K562 (cell line): Measurements from ENCODE around the gene CMTM8. TPM values are rescaled to one million over a fixed set of nuclear protein-coding genes. Genes with fewer than 3 reads are reported as not detected.

Source experiments
- EZH2 ChIP-seq: IDR thresholded peaks from 2 replicates; pipeline ENCODE4 v1.6.1; 2012; ENCODE audit warnings: low read depth, mild to moderate bottlenecking, inconsistent platforms, low read length, borderline replicate concordance
- KAT8 ChIP-seq: fragments of 450-650 bp; IDR thresholded peaks from 2 replicates; pipeline ENCODE4 v1.6.1; 2016; ENCODE audit warnings: low read depth, mild to moderate bottlenecking
- L3MBTL2 ChIP-seq: fragments of 450-650 bp; IDR thresholded peaks from 2 replicates; pipeline ENCODE4 v1.6.1; 2016; ENCODE audit warnings: mild to moderate bottlenecking, moderate library complexity
- NCOA2 ChIP-seq, 2 experiments: fragments of 450-650 bp; IDR thresholded peaks; 2 replicates each; pipeline ENCODE4 v1.6.1; 2018; ENCODE audit warnings: mild to moderate bottlenecking in 2 of 2, moderate library complexity in 1 of 2; ENCODE audit not compliant: partially characterized antibody in 2 of 2
- NR2C1 ChIP-seq, 2 experiments: fragments of 450-650 bp; IDR thresholded peaks; 2 replicates each; pipeline ENCODE4 v1.6.1; 2017; ENCODE audit warnings: mild to moderate bottlenecking in 2 of 2, antibody characterized with exemption in 1 of 2, inconsistent platforms in 1 of 2, missing compliant biosample characterization in 1 of 2, missing genetic modification characterization in 1 of 2
- PCBP1 ChIP-seq: fragments of 200-400 bp; formaldehyde crosslinking; IDR thresholded peaks from 2 replicates; pipeline ENCODE4 v1.6.1; 2018; ENCODE audit warnings: mild to moderate bottlenecking, low read depth, low read length; ENCODE audit not compliant: poor library complexity, severe bottlenecking
- SMAD3 ChIP-seq: fragments of 450-650 bp; formaldehyde crosslinking; conservative IDR thresholded peaks from 2 replicates; pipeline ENCODE4 v1.4.0; 2020; ENCODE audit warnings: mild to moderate bottlenecking
- TCF3 ChIP-seq: sonication (generic); formaldehyde crosslinking; IDR thresholded peaks from 2 replicates; pipeline ENCODE4 v1.4.0; 2020; ENCODE audit warnings: mild to moderate bottlenecking, missing genetic modification reagents
- TCF7L2 ChIP-seq: fragments of 150-350 bp; IDR thresholded peaks from 2 replicates; pipeline ENCODE4 v1.6.1; 2016; ENCODE audit warnings: low read depth, mild to moderate bottlenecking, low read length, moderate library complexity
- ZBTB7A ChIP-seq: IDR thresholded peaks from 2 replicates; pipeline ENCODE4 v1.6.1; 2011; ENCODE audit warnings: low read depth, mild to moderate bottlenecking, low read length, moderate library complexity, borderline replicate concordance; ENCODE audit not compliant: control insufficient read depth
- ZBTB8A ChIP-seq: fragments of 450-650 bp; IDR thresholded peaks from 2 replicates; pipeline ENCODE4 v1.6.1; 2018; ENCODE audit warnings: mild to moderate bottlenecking, moderate library complexity; ENCODE audit not compliant: partially characterized antibody
- ZNF707 ChIP-seq: fragments of 250-450 bp; sonication (Bioruptor Pico); conservative IDR thresholded peaks from 2 replicates; pipeline ENCODE4 v1.8.0; 2022; ENCODE audit warnings: inconsistent platforms, mild to moderate bottlenecking, moderate library complexity
- polyA plus RNA-seq, 8 experiments: library from polyadenylated mRNA; depleted of rRNA in 4 of 8; stranded (reverse) in 5 of 8; unstranded in 3 of 8; fragments of >200 nt; fragmentation: Nextera tagmentation in 2 of 8; fragmentation: Illumina TruSeq in 1 of 8; extraction: Ambion mirVana in 2 of 8; extraction: Trizol in 1 of 8; gene quantifications; 2 replicates each; pipeline versions ENCODE4 v1.2.1 to v1.2.3, GENCODE V29; 2011 to 2014; ENCODE audit warnings: inconsistent platforms in 1 of 8, missing spikeins in 1 of 8
- total RNA-seq, 7 experiments: library from RNA; depleted of rRNA in 6 of 7; stranded (reverse); fragments of >200 nt in 6 of 7; fragmentation: Illumina TruSeq in 2 of 7; extraction: Trizol in 2 of 7; gene quantifications; 2 replicates each; pipeline versions ENCODE4 v1.2.1 to v1.2.3, GENCODE V29; 2011 to 2021; ENCODE audit warnings: low replicate concordance in 1 of 7
- TF ChIP-seq, protein P1 (sequence below): fragments of 450-650 bp; IDR thresholded peaks from 2 replicates; pipeline ENCODE4 v1.6.1; 2018; ENCODE audit not compliant: partially characterized antibody
- TF ChIP-seq, protein P2 (sequence below): fragments of 250-450 bp; sonication (Bioruptor Pico); IDR thresholded peaks from 2 replicates; pipeline ENCODE4 v1.8.0; 2022; ENCODE audit warnings: inconsistent platforms

The CMTM8 gene
- total and polyA plus RNA-seq, 9 of the 15 experiments (the other 6 are each of a cell fraction or from before 2014, with no cell fraction given) = not detected

DNA sequence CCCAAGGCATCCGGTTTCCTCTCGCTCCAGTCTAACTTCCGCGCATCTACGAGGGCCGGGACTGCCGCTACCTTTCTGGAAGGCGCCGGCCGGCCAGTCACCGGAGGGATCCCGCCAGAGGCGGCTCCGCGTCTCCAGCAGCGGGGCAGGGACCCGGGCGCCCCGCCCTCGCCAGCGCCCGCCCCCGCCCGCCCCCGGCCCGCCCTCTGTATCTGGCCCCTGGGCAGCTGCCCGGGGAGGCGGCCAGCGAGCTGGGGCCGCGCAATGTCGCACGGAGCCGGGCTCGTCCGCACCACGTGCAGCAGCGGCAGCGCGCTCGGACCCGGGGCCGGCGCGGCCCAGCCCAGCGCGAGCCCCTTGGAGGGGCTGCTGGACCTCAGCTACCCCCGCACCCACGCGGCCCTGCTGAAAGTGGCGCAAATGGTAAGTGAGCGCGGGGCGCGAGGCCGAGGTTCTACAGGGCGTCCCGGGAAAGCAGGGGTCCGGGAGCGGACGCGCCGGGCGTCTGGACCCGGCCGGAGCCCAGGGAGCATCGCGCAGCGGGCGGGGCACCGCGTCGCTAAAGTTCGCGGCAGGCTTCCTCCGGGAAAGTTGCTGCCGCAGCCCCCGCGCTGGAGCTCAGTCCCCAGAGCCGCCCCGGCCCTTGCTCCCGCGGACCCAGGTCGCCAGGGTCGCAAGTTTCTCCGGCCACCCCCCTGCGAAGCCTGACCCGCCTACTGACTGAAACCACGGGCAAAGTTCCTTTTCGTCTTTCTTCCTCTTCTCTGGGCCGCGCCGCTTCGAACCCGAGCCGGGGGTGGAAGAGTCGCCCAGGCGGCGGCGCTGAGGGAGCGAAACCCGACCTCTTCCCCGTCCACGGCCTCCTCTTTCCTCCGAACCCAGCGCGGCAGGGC lies 153.4 kb downstream of the CMTM8 start, which contains the start of gene CMTM7 (continued):
- TF ChIP-seq TCF7L2 (no peak), SMAD3 (CRISPR knock-in tag) (no peak), PCBP1 (peak; percentile 31), EZH2 (0 out of 2 replicates have a peak, but pooled peaks have one; percentile 64), ZBTB8A (no peak), L3MBTL2 (peak; percentile 32; the same call in 1 of the 2 replicates), ZNF707 (CRISPR knock-in tag) (no peak), NR2C1 (IDR thresholded peaks at IDR 0.05) (no peak), NR2C1 (tag; IDR thresholded peaks at IDR 0.05) (no peak), KAT8 (no peak), ZBTB7A (no peak), TCF3 (CRISPR knock-in tag) (no peak), NCOA2 (IDR thresholded peaks at IDR 0.05; ENCODE audit: partially characterized antibody in 2 of 2) (no peak)
- TF ChIP-seq, protein P1, sequence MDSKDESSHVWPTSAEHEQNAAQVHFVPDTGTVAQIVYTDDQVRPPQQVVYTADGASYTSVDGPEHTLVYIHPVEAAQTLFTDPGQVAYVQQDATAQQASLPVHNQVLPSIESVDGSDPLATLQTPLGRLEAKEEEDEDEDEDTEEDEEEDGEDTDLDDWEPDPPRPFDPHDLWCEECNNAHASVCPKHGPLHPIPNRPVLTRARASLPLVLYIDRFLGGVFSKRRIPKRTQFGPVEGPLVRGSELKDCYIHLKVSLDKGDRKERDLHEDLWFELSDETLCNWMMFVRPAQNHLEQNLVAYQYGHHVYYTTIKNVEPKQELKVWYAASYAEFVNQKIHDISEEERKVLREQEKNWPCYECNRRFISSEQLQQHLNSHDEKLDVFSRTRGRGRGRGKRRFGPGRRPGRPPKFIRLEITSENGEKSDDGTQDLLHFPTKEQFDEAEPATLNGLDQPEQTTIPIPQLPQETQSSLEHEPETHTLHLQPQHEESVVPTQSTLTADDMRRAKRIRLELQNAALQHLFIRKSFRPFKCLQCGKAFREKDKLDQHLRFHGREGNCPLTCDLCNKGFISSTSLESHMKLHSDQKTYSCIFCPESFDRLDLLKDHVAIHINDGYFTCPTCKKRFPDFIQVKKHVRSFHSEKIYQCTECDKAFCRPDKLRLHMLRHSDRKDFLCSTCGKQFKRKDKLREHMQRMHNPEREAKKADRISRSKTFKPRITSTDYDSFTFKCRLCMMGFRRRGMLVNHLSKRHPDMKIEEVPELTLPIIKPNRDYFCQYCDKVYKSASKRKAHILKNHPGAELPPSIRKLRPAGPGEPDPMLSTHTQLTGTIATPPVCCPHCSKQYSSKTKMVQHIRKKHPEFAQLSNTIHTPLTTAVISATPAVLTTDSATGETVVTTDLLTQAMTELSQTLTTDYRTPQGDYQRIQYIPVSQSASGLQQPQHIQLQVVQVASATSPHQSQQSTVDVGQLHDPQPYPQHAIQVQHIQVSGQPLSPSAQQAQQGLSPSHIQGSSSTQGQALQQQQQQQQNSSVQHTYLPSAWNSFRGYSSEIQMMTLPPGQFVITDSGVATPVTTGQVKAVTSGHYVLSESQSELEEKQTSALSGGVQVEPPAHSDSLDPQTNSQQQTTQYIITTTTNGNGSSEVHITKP = peak; percentile 27
- TF ChIP-seq, protein P2, sequence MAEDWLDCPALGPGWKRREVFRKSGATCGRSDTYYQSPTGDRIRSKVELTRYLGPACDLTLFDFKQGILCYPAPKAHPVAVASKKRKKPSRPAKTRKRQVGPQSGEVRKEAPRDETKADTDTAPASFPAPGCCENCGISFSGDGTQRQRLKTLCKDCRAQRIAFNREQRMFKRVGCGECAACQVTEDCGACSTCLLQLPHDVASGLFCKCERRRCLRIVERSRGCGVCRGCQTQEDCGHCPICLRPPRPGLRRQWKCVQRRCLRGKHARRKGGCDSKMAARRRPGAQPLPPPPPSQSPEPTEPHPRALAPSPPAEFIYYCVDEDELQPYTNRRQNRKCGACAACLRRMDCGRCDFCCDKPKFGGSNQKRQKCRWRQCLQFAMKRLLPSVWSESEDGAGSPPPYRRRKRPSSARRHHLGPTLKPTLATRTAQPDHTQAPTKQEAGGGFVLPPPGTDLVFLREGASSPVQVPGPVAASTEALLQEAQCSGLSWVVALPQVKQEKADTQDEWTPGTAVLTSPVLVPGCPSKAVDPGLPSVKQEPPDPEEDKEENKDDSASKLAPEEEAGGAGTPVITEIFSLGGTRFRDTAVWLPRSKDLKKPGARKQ (CRISPR knock-in tag) = no peak
